Fibroblast of skin of right biceps (primary cell): Measurements from ENCODE around the gene TUBB2B.

Experiments used
- DNase-seq: peaks from one replicate; pipeline ENCODE4 v3.0.0-alpha.2; 2013

TUBB2B gene

DNA sequence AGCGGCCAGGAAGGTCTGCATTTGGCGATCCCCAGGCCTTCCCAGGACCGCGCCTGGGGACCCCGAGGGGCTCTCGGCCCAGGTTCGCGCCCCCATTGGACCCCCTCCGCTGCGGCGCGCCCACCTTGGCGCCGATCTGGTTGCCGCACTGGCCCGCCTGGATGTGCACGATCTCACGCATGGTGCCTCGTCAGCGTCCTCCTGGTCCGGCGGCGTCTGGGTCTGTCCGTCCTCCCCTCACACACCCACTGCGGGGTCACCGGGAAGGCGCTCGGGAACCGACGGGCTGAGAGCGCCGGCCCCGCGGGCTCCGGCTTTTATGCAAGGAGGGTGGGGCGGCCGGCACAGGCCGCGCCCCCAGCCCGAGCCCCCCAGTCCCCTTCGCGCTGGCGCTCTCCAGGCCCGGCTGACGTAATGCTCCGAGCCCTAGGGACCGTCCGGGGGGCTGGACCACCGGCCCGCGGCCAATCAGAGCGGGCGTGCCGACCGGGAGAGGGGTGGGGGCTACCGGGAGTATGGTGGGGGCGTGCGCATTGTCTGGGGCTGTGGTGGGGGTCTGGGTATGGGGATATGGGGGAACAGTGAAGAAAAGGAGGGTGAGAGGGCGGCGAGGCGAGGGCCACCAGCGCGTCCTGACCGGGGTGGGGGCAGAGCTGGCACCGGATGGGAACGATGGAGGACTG is at the start of gene TUBB2B:
TSS of gene TUBB2B (minus strand) at position 291 of the 683 bp plus-strand sequence. CDS start at position 181, 110 bp downstream.
- DNase-seq: peak; percentile 75

DNA sequence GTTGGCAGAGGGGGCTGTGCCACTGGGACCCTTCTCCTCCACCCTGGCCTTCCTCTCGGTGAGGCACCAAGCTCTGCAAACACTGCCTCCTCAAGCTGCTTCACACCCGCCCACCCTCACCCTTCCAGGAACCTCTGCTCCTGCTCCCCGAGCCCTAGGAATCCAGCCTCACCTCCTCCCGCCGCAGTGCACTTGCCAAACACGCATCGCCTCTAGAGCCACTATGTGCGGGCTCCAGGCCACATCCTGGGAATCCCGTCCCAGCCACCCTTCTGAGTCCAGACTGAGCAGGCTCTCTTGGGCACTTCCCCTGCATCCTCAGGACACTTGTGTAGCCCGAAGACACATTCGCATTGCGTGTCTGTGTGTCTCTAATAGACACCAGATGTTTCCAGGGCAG is 49.8 kb upstream of the TUBB2B start:
- no peak for DNase-seq

DNA sequence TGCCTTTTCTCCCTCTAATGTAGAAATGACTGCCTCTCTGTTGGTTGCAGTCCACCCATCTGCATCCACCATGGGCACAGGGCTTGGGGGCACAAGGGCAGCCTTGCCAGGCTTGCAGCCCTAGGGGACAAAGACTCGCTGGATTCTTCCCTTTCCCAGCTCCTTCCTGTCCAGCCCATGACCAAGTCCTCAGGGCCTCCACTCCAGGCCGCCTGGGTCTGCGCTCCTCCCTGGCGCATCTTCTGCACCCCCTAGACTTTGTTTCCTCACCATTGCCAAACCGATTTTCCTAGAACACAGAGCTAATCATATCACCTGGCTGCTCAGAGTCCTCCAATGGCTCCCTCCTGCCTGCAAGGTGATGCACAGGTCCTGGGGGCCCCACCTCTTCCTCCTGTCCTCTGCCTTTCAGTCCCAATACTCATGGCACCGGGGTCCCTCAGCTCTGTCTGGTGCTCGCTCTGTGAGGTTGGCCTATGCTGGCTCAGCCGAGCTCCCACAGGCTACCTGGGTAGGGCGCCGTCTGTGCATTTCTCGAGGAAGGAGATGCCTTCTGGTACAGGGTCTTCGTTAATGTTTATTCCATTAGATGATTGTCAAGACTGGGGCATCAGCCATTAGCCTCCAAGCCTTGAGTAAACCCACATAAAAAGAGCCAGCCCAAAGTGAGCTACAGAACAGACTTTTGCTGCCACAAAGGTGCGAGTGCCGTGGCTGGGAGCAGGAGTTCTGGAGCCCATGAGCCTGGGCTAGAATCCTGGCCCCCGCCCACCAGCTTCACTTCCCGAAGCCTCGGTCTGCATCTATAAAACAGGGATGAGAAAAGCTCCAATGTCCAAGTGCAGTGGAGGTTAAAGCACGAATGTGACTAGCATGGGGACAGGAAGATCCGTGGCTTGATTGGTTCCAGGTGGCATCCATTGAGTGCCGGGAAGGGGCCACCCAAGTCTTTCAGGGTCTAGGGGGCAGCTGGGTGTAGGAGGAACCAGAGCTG is 49.0 kb upstream of the TUBB2B start:
- no peak for DNase-seq

DNA sequence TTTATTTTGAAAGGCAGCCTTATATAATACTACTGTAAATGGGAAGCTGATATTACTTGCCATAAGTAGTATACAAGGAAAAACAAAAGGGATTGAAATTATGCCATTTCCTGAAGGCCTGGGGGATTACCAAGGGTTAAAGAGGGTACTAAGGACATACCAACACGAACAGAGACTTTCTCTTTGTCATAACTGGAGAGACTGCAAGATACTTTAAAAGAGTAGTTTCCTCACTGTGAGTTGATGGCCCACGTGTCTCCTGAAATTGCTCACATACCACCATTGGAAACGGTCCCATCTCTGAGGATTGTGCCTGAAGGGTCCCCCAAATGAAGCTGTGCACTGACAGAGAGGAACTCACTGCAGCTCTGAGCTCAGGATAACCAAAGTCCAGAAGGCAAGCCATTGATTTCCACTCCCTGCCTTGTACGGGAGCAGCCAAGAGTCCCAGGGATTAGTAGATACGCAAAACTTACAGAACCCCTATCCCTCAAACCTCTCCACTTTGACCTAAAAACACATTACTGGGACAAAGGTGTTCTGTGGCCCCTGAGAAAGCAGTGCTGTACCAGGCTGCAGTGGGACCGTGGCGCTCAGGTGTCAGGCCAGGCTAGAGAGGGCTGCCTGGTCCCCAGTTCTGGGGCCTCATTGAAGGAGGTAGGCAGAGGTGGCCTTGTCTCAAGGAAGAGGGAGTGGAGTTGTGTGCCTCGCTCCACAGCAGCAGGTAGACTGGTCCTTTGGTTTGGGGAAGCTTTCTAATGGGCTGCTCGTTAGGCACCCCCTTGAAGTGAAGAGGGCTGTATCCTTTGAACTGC is 46.5 kb upstream of the TUBB2B start:
- no peak for DNase-seq

DNA sequence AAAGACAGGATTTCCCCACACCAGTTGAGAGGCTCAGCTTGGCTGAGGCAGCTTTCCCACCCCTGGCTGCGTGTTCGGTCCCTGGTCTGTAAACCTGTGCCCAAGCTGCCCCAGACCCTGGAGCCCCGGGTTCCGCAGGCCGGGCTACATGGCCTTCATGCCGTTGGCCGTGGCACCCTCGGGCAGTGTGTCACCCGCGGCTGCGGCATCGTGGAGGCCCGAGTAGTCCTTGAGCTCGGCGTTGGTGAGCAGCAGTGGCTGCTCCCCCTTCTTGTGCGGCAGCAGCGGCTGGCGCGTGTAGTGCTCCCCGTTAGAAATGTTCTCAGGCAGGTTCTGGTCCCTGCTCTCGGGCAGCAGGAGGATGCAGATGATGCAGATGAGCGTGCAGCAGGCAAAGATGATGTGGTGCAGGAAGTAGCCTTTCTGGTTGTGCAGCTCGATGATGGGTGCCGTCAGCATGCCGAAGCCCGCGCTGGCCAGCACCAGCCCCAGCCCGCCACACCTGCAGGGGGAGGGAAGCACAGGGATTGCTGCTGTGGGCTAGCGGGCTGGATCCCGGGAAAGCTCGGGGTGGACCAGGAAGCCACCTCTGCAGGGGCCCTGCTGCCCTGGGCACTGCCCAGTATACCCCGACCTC is 45.6 kb upstream of the TUBB2B start:
- no peak for DNase-seq

DNA sequence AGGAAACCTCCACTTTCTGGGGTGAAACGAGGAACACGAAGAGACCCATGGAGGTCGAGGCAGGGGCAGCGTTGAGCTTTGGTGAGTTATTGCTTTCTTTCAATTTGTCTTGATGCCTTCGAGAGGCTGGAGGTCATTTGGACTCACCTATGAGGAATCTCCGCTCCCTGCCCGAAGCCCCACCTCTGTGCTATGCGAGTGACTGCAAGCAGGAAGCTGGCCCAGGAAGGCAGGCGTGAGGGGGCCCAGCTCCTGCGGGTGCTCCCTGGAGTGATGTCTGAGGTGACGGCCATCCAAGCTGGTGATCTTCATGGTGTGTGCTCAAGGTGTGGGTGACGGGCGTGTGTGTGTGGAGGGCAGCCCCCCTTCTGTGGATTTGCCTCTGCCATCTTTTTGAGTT is 44.3 kb upstream of the TUBB2B start:
- no peak for DNase-seq

DNA sequence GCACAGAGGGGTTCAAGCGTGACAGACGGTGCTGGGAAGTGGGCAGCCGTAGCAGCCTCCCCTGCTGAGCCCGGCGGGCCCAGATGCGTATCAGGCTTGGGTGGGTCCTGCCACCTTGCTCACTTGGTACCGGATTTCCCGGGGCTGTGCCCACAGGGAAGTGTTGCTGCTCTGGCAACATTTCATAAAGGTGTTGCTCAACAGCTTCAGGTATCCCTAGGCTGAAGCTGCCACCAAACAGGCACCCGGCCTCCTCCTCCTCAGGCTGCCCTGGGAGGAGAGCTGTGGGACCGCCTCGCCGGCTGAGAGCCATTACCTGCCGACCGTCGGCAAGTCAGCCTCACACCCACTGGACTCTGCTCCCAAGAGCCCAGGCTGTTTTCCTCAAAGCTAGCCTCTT is 42.8 kb upstream of the TUBB2B start:
- no peak for DNase-seq

DNA sequence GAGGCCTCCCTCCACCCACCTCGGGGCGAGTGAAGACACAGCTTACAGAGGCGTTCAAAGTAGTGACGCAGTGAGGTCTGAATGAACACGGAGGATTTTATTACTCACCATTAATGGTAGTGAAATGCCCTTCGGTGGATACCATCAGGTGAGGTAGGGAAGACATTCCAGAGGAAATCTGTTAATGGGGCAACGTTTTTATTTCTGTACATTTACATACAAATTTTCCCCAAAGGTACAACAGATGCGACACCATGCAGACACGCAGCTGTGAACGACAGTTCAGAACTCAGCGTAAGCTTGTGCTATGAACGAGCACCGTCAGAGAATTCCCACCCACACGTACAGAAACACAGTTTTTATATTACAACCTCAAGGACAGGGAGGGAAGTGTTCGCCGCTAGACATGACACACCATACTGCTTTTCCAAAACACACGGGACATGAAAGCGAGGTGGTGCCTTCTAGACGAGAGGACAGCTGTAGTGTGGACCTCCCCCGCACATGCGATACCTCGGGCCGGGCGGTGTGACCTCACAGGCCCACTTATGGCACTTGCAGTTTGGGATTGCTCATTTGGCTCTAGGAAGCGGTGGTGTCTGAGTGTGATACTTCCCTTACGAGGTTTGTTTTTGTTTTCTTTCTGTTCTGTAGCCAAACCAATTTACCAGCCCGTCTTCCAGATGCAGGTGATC is 42.0 kb upstream of the TUBB2B start:
- no peak for DNase-seq

DNA sequence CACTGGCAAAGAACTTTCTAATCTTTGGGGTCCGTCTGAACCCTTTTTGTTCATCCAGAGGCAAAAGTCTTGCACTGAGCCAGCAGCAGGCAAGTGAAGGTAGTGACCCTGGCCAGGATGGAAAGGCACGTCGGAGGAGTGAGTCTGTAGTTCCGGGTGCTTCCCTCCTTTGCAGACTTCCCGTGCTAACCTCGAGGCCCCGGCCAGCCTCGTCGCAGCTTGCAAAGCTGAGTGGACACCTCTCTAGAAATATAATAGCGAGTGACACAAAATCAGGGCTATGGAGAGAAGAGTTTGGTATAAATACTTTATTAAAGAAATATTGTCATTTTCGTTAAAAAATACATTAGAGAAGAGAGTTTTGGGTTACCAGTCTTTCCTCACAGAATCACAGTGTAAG is 41.2 kb upstream of the TUBB2B start:
- no peak for DNase-seq

DNA sequence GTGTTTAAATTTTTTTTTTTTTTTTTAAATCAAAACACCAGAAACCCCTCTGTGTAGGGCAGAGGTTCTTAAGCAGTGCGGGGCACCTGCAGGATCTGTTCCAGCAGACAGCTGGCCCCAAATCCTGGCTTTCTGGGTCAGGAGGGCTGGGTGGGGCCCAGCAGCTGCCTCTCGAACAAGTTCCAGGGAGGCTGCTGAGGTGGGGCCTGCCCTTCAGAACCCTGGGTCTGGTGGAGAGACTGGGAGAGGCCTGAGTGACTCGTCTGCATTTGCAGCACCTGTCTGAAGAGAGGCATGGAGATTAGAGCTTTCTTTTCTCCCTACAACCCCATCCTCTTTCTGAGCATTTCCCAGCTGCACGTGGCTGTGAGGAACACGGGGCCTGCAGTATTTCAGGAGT is 39.7 kb upstream of the TUBB2B start:
- DNase-seq: no peak

DNA sequence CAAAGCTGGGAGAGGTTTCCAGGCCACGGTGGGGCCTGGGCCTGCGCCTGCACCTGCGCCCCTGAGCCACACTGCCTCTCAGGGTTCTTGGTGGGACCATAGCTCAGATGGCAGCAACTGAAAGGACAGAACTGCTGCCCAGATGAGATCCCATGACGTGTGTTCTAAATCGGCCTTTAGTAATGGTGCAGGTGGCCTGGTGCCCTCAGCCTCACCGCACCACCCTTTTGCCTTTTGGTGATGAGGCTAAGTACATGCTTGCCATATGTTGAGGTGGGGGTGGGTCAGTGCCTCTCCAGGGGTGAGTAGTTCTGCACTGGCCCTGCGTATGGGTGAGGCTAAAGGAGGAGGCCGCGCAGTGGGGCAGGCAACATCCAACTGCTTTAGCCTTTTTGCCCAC is 38.7 kb upstream of the TUBB2B start:
- DNase-seq: no peak

DNA sequence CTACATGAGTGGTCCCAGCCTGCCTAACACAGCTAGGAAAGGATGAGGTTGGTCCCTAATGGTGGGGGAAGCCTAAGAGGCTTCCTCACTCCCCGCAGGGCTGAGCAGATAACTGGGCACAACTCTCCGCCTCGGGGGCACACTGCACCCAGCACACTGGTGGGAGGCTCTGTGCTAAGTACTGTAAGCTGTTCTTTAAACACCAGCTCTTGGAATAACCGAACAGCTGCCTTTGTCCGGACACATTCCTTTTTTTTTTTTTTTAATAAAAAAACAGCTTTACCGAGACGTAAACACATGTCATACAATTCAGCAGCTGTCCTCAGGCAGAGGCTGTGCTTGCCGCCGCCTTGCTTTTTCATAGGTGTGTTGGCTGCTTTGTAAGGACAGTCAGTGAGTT is 38.2 kb upstream of the TUBB2B start:
- no peak for DNase-seq

DNA sequence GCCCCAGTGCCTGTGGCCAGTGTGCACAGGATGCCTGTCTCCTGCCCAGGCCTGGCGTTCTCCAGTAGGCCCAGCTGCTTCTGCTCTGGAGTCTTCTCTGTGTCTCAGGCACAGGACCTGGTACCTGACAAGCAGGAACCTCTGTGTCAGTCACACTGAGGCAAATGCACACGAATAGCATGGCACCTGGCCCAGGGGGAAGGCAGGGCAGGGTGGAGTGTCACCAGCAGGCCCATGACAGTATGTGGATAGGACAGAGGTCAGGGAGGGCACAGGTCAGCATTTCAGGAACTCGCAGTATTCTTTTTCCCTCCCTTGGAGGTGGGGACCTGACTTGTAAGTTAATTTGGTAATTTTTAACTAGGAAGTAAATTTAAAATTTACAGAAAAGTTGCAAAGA is 36.9 kb upstream of the TUBB2B start:
- DNase-seq: no peak

DNA sequence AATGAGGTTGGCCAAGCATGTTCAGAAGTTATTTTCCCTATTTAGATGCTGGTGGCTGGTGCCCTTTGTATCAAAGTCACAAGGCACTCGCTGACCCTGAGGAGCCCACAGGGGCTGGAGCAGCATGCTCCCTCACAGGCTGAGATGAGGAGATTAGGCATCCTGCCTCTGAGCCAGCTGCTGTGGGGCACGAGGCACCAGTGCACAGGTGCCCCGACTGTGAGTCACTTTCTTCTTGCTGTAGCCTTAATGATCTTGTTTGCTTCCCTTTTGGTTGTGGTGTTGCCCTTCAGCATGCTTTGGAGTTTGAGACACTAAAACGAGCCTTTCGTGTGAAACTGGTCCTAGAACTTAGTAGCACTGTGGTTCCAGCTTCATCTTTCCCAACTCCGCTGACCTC is 35.6 kb upstream of the TUBB2B start:
- no peak for DNase-seq

DNA sequence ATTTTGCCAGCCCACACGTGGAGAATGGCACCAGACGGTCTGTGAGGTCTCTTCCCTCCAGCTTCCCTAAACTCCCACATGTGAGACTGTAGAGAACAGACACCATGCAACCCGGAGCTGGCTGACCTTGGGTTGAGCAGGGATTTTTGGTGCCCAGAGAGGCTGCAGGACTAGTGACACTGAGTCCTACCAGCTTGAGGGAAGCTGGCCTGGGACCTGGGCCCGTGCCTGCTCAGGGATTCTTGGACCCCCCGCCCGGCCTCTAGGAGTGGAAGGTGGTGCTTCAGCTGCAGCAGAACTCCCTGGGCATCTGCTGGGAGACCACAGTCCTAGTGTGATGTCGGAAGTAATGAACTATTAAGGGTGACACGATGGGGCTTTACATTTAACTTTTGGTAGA is 34.5 kb upstream of the TUBB2B start:
- no peak for DNase-seq

DNA sequence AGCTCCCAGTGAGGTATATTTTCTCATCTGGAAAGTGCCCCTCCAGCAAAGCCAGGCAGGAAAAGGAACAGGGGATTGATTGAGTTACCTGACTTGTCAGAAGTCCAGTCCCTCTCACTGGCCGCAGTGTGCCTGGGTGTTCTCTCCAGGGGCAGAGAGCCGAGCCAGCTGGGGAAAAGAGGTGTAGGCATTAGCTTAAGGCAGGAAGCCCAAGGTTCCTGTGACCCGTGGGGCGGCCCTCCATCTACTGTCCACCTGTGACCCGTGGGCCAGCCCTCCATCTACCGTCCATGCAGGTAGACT is 34.0 kb upstream of the TUBB2B start:
- no peak for DNase-seq

DNA sequence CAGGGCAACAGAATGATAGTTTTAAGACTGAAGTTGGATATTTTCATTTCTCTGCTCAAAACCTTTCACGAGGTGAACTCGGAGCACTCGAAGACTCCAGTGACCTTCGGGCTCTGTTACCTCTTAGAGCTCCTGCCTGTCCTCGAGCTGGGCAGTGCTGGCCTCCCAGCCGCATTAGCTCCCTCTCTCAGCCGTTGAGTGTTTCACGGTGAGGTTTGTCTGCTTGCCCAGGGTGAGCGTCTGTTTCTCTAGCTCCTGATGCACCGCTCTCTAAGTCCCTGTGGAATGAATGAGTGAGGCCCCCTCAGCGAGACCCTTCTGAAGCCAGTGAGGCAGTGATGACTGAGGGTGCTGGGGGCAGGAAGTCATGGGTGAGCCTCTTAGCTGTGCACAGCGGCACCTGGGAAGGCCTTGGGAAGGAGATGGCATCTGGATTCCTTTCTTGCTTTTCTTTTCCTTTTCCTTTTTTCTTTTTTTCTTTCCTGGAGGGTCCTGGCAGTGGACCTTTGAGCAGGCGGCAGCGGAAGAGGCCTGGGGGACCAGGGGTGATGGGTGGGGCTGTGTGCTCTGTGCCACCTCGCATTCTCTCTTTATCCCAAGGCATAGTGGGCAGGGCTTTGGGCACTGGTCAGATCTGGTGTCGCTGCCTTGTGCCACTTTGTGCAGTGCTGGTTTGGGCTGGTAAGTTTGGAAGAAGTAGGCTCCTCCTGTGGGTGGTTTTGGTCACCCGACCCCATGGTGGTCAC is 33.5 kb upstream of the TUBB2B start:
- no peak for DNase-seq

DNA sequence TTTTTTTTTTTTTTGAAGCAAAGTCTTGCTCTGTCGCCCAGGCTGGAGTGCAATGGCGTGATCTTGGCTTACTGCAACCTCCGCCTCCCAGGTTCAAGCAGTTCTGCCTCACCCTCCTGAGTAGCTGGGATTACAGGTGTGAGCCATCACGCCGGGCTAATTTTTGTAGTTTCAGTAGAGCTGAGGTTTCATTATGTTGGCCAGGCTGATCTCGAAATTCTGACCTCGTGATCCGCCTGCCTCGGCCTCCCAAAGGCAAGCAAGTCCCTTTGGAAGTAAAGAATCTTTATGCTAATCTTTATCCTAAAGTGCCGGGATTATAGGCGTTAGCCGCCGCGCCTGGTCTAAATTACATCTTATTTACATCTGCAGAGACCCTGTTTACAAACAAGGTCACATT is 32.8 kb upstream of the TUBB2B start:
- no peak for DNase-seq

DNA sequence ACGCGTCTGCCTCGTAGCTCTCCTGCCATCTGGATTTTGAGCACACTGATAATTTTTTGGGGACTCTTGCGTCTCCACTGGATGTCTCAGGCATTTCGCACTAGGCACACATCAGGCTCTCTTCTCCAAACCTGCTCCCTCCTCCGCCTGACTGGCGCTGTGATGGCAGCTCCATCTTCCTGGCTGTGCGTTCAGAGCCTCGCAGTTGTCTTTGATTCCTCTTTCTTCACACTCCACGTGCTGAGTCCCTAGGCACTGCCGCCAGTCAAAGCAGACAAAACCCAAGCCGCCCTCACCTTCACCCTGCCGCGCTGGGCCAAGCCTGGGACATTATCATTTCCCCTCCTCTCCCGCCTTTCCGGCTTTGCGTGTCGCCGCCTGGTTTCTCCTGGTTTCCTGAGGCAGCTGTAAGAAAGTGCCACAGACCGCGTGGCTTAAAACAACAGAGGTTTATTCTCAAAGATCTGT is 32.1 kb upstream of the TUBB2B start:
- DNase-seq: peak; percentile 37

DNA sequence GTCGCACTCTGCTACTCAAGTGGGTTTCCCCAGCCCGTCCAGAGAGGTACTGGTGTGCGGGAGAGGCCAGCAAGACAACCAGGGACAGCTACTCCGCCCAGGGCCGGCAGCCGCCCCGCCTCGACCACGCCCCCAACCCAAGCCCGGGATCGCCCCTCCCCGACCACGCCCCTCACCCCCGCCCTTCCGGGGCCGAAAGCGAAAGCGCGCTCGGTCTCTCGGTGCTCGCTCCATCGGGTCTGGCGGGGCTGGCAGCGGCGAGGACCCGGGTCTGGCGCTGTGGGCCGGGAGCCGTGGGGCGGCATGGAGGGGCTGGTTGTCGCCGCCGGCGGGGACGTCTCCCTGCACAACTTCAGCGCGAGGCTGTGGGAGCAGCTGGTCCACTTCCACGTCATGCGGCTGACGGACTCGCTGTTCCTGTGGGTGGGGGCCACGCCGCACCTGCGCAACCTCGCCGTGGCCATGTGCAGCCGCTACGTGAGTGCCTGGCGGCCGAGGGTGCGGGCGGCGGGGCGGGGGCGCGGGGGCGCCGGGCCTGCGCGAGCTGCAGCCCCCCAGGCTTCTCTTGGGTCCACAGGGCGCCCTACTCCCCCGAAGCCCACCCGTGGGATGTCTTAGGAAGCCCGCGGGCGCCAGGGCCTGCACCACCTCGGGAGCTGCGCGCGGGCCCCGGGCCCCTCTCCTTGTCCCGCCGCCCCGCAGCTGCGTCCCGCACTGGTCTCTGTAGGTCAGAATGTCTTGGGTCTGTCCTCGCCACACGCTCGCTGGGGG is 31.5 kb upstream of the TUBB2B start, which contains the start of gene PSMG4:
TSS of gene PSMG4 (plus strand) at position 228 of the 771 bp plus-strand sequence. CDS start at position 304, 76 bp downstream.
- DNase-seq: peak; percentile 88

DNA sequence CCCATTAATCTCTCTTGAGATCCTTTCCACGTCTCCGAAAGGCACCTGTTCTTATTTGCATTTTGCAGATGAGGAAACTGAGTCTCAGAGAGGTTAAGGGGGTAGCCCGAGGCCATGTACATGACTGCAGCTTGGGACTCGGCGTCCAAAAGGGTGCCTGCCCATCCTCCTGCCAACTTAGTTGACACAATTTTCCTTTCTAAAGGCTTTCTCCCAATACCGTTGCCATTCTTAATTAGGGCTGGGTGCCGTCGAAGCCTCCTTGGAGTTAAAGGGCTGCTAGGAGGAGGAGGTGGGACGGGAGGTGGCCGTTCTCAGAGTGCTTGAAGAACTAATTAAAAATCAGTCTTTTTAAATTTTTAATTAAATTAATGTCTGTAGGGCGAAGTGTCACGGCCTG is 30.7 kb upstream of the TUBB2B start:
- DNase-seq: no peak
